RWPE2 (cell line): Measurements from ENCODE around the gene DLGAP4.

Experiments
- ATAC-seq: fragments of 200-7000 bp; cut with Tn5 transposase; 3 replicates; pipeline ENCODE4 v1.9.1; 2021; ENCODE audit warnings: low read depth
- DNase-seq: peaks from one replicate; pipeline ENCODE4 v3.0.0-alpha.2; 2020; ENCODE audit warnings: low spot score
- H3K27ac ChIP-seq: fragments of 450-650 bp; 2 replicates; pipeline ENCODE4 v1.5.1; 2017; ENCODE audit warnings: mild to moderate bottlenecking; ENCODE audit not compliant: poor library complexity, severe bottlenecking
- H3K27me3 ChIP-seq: fragments of 250-450 bp; sonication (Bioruptor Pico); 2 replicates; pipeline ENCODE4 v1.5.1; 2021; ENCODE audit warnings: mild to moderate bottlenecking, moderate library complexity; ENCODE audit not compliant: insufficient read depth, poor library complexity, severe bottlenecking
- H3K36me3 ChIP-seq: fragments of 250-450 bp; sonication (Bioruptor Pico); 2 replicates; pipeline ENCODE4 v1.5.1; 2020; ENCODE audit warnings: low read depth, mild to moderate bottlenecking, moderate library complexity
- H3K4me1 ChIP-seq: fragments of 250-450 bp; sonication (Bioruptor Pico); 2 replicates; pipeline ENCODE4 v1.5.1; 2021; ENCODE audit warnings: mild to moderate bottlenecking, moderate library complexity; ENCODE audit not compliant: insufficient read depth, poor library complexity, severe bottlenecking
- H3K4me3 ChIP-seq: fragments of 250-450 bp; sonication (Bioruptor Pico); 2 replicates; pipeline ENCODE4 v1.5.1; 2021; ENCODE audit warnings: mild to moderate bottlenecking, moderate library complexity; ENCODE audit not compliant: severe bottlenecking
- H3K9me3 ChIP-seq: fragments of 250-450 bp; sonication (Bioruptor Pico); 2 replicates; pipeline ENCODE4 v1.5.1; 2021; ENCODE audit warnings: mild to moderate bottlenecking, moderate library complexity; ENCODE audit not compliant: severe bottlenecking
- TF ChIP-seq, protein P1 (sequence below): fragments of 450-650 bp; IDR thresholded peaks from one replicate; pipeline ENCODE4 v1.5.1; 2017; ENCODE audit warnings: mild to moderate bottlenecking, moderate library complexity; ENCODE audit not compliant: poor library complexity, severe bottlenecking

Gene DLGAP4

DNA sequence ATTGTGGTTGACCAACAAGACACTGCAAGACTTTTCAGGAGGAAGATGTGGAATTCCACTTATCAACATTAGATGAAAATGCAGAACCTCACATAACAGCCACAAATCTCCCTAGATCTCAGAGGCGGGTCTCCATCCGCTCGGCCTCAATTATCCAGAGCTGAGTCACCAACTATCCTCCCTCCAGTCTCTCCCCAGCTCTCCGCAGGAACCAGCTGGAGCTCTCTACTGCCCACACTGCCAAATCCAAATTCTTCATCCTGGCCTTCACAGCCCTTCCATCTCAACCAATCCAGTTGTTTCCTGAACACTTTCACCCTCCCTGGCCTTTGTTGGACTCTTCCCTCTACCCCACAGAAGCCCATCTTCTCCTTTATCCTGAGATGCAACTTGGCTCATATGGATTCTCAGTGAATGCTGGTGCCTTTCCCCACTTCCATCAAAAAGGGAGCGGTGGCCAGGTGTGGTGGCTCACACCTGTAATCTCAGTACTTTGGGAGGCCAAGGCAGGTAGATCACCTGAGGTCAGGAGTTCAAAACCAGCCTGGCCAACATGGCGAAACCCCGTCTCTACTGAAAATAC, 263.8 kb downstream of the DLGAP4 start:
- ATAC-seq (no peak), DNase-seq (no peak)
- Histone ChIP-seq H3K36me3 (no peaks in the 10 kb centered on the region), H3K27me3 (no peaks in the 10 kb centered on the region), H3K4me1 (no peaks in the 10 kb centered on the region), H3K4me3 (no peak overlapping the region), H3K27ac (no peak overlapping the region), H3K9me3 (peaks cover 6% of the 10 kb centered on the region)
- TF ChIP-seq, protein P1, sequence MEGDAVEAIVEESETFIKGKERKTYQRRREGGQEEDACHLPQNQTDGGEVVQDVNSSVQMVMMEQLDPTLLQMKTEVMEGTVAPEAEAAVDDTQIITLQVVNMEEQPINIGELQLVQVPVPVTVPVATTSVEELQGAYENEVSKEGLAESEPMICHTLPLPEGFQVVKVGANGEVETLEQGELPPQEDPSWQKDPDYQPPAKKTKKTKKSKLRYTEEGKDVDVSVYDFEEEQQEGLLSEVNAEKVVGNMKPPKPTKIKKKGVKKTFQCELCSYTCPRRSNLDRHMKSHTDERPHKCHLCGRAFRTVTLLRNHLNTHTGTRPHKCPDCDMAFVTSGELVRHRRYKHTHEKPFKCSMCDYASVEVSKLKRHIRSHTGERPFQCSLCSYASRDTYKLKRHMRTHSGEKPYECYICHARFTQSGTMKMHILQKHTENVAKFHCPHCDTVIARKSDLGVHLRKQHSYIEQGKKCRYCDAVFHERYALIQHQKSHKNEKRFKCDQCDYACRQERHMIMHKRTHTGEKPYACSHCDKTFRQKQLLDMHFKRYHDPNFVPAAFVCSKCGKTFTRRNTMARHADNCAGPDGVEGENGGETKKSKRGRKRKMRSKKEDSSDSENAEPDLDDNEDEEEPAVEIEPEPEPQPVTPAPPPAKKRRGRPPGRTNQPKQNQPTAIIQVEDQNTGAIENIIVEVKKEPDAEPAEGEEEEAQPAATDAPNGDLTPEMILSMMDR: no peak

GRCh38 chr20:36571564-36572504, 265.7 kb downstream of the DLGAP4 start:
- Histone ChIP-seq H3K27me3 (no peaks in the 10 kb centered on the region), H3K36me3 (no peaks in the 10 kb centered on the region), H3K9me3 (no peaks in the 10 kb centered on the region), H3K27ac (peak overlapping the region; percentile 58), H3K4me3 (no peak overlapping the region), H3K4me1 (peaks cover 7% of the 10 kb centered on the region)
- DNase-seq: no peak
- TF ChIP-seq, protein P1: no peak
- ATAC-seq: no peak

DNA sequence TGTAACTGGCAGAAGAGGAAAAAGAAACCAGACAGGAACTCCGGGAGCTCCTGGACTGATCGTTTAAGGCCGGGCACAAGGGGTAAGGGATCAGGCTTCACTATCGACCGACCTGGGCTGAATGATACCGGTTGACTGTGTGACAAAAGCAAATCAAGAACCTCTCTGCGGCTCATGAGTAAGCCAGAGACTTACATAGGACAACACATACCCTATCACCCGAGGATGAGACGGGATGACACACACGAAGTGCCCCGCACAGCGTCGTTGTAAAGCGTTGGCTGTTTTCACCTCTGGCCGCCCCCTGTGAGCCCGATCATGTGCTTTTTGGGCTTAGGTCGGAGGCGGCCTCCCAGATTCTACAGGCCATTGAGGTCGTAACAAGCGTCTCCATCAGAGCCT, 266.6 kb downstream of the DLGAP4 start:
- ATAC-seq: 0 out of 3 replicates have a peak, but pooled peaks have one; percentile 1

GRCh38 chr20:36573103-36573797, 267.1 kb downstream of the DLGAP4 start, which contains the start of gene TGIF2:
Gene TGIF2, plus strand, starts transcription at chr20:36573597. Its CDS starts 5,178 bp downstream, at chr20:36578775.
- H3K27me3 ChIP-seq: no peaks in the 10 kb centered on the region
- peak within 1 kb of the TSS; percentile 88 for H3K4me3 ChIP-seq
- no peaks in the 10 kb centered on the region for H3K36me3 ChIP-seq
- DNase-seq (peak; percentile 98), ATAC-seq (peak; percentile 60)
- peak within 1 kb of the TSS; percentile 58 for H3K27ac ChIP-seq
- peaks cover 7% of the 10 kb centered on the region for H3K4me1 ChIP-seq
- TF ChIP-seq, protein P1: no peak
- H3K9me3 ChIP-seq: no peaks in the 10 kb centered on the region

More for the DNA sequence above, 266.6 kb downstream of the DLGAP4 start:
- peaks cover 7% of the 10 kb centered on the region for H3K4me1 ChIP-seq
- peak overlapping the region; percentile 88 for H3K4me3 ChIP-seq
- DNase-seq: no peak
- no peaks in the 10 kb centered on the region for H3K27me3 ChIP-seq
- no peaks in the 10 kb centered on the region for H3K36me3 ChIP-seq
- peak overlapping the region; percentile 58 for H3K27ac ChIP-seq
- no peaks in the 10 kb centered on the region for H3K9me3 ChIP-seq
- TF ChIP-seq, protein P1: no peak
